Activated T-cell treated with anti-CD3 and anti-CD28 coated beads, Interleukin-2, amount 50 U/mL, for 48 hours (primary cell): ENCODE results near the gene FBXW7.

Experiments
- DNase-seq, 2 experiments: peaks; one replicate each; pipeline ENCODE4 v3.0.0-alpha.2; 2020

Gene FBXW7

GRCh38 chr4:152508818-152509217 lies 27.1 kb downstream of the FBXW7 start:
- DNase-seq, result no peak

GRCh38 chr4:152508386-152508785 lies 27.5 kb downstream of the FBXW7 start:
- DNase-seq, result no peak

- no peak for DNase-seq
These were observed 32.1 kb downstream of the FBXW7 start for GRCh38 chr4:152503653-152504290.

GRCh38 chr4:152501846-152502536 lies 33.9 kb downstream of the FBXW7 start:
- DNase-seq, result no peak

GRCh38 chr4:152500800-152501434 lies 35.0 kb downstream of the FBXW7 start:
- no peak for DNase-seq

GRCh38 chr4:152500275-152500674 lies 35.6 kb downstream of the FBXW7 start:
- DNase-seq, result no peak

- no peak for DNase-seq
These were observed 36.5 kb downstream of the FBXW7 start for GRCh38 chr4:152499344-152499743.

GRCh38 chr4:152494020-152494419 lies 41.9 kb downstream of the FBXW7 start:
- DNase-seq, result no peak

GRCh38 chr4:152488246-152488645 lies 47.6 kb downstream of the FBXW7 start:
- DNase-seq, result no peak

- no peak for DNase-seq
These were observed 49.2 kb downstream of the FBXW7 start for GRCh38 chr4:152486429-152487389.

GRCh38 chr4:152485726-152486276 lies 50.1 kb downstream of the FBXW7 start:
- DNase-seq, result no peak

GRCh38 chr4:152482211-152482610 lies 53.7 kb downstream of the FBXW7 start:
- no peak for DNase-seq

- no peak for DNase-seq
These were observed 55.0 kb downstream of the FBXW7 start for GRCh38 chr4:152480901-152481300.

- DNase-seq, result no peak
These were observed 55.6 kb downstream of the FBXW7 start for GRCh38 chr4:152480326-152480725.

- no peak for DNase-seq
These were observed 56.4 kb downstream of the FBXW7 start for GRCh38 chr4:152479428-152480026.

GRCh38 chr4:152478461-152479237 lies 57.2 kb downstream of the FBXW7 start:
- no peak for DNase-seq

- DNase-seq, result no peak
These were observed 59.1 kb downstream of the FBXW7 start for GRCh38 chr4:152476796-152477195.

- DNase-seq, result no peak
These were observed 64.6 kb downstream of the FBXW7 start for GRCh38 chr4:152471251-152471792.

- no peak for DNase-seq
These were observed 67.5 kb downstream of the FBXW7 start for GRCh38 chr4:152468408-152468807.

- DNase-seq, result no peak
These were observed 68.8 kb downstream of the FBXW7 start for GRCh38 chr4:152467101-152467500.
